NCI-H2081 treated with DMSO at 0.1 percent for 48 hours (cell line): ENCODE measurements around the gene TOM1L2.

ENCODE experiments used
- DNase-seq: peaks from one replicate; lab custom pipeline; 2025; lab: John Stamatoyannopoulos, UW

Gene TOM1L2

GRCh38 chr17:17873450-17873991, 98.7 kb downstream of the TOM1L2 start:
- no peak for DNase-seq

- DNase-seq = no peak
Measured at GRCh38 chr17:17872547-17873345, 99.5 kb downstream of the TOM1L2 start.

- DNase-seq = no peak
Measured at GRCh38 chr17:17871913-17872312, 100.3 kb downstream of the TOM1L2 start.

- DNase-seq = no peak
Measured at GRCh38 chr17:17870247-17870646, 102.0 kb downstream of the TOM1L2 start.

- no peak for DNase-seq
Measured at GRCh38 chr17:17868641-17869522, 103.3 kb downstream of the TOM1L2 start.

GRCh38 chr17:17866897-17867296, 105.3 kb downstream of the TOM1L2 start:
- DNase-seq = no peak

- DNase-seq = no peak
Measured at GRCh38 chr17:17866425-17866824, 105.8 kb downstream of the TOM1L2 start.

GRCh38 chr17:17865035-17865434, 107.2 kb downstream of the TOM1L2 start:
- no peak for DNase-seq

- DNase-seq = no peak
Measured at GRCh38 chr17:17860766-17861107, 111.5 kb downstream of the TOM1L2 start.

GRCh38 chr17:17859909-17860765, 112.1 kb downstream of the TOM1L2 start:
- no peak for DNase-seq

- DNase-seq = no peak
Measured at GRCh38 chr17:17857496-17857895, 114.7 kb downstream of the TOM1L2 start.

GRCh38 chr17:17856386-17856785, 115.8 kb downstream of the TOM1L2 start:
- DNase-seq = no peak

GRCh38 chr17:17855976-17856375, 116.2 kb downstream of the TOM1L2 start:
- DNase-seq = no peak

- DNase-seq = no peak
Measured at GRCh38 chr17:17853811-17854447, 118.3 kb downstream of the TOM1L2 start.

GRCh38 chr17:17852930-17853329, 119.3 kb downstream of the TOM1L2 start:
- no peak for DNase-seq

- no peak for DNase-seq
Measured at GRCh38 chr17:17851103-17852002, 120.8 kb downstream of the TOM1L2 start.

- DNase-seq = no peak
Measured at GRCh38 chr17:17849845-17850373, 122.3 kb downstream of the TOM1L2 start.

- DNase-seq = no peak
Measured at GRCh38 chr17:17849147-17849820, 122.9 kb downstream of the TOM1L2 start.

- DNase-seq = no peak
Measured at GRCh38 chr17:17848311-17849082, 123.7 kb downstream of the TOM1L2 start.
